ENCODE results near the gene MINPP1.
"Not testable (repeated sequence)": the region's sequence is repeated elsewhere in the genome, so short reads cannot be mapped to it uniquely, and the experiment has no call there.

- TF ChIP-seq EZH2phosphoT487 (IDR thresholded peaks at IDR 0.05; ENCODE audit: insufficient read depth, low read depth); EZH2 (IDR thresholded peaks at IDR 0.05; ENCODE audit: insufficient read depth, poor library complexity, severe bottlenecking): not testable (repeated sequence)
Measured at GRCh38 chr10:87490285-87490684, 14.4 kb upstream of the MINPP1 start.

All from GM23248 (cell line).